Measurements from ENCODE around the gene CCDC24.
A peak's percentile ranks its signal among the peaks of the same experiment; 100 is the strongest.

The CCDC24 gene

GRCh38 chr1:43963890-43964289 lies 27.5 kb upstream of the CCDC24 start:
- DNase-seq = no peak

GRCh38 chr1:43965316-43965715 lies 26.1 kb upstream of the CCDC24 start:
- no peak for DNase-seq

GRCh38 chr1:43968348-43968948 lies 23.0 kb upstream of the CCDC24 start:
- DNase-seq = no peak

GRCh38 chr1:43969416-43969745 lies 22.0 kb upstream of the CCDC24 start:
- DNase-seq = no peak

GRCh38 chr1:43969746-43970466 lies 21.5 kb upstream of the CCDC24 start, which contains the start of gene DPH2:
Gene DPH2, plus strand, starts transcription at chr1:43970010. Its CDS starts 166 bp downstream, at chr1:43970176.
- DNase-seq = peak; percentile 96

GRCh38 chr1:43970502-43970901 lies 20.9 kb upstream of the CCDC24 start:
- DNase-seq = no peak

- no peak for DNase-seq
Observed at GRCh38 chr1:43970911-43971310, 20.5 kb upstream of the CCDC24 start.

- DNase-seq = no peak
Observed at GRCh38 chr1:43971336-43971980, 19.9 kb upstream of the CCDC24 start.

GRCh38 chr1:43973981-43974442 lies 17.4 kb upstream of the CCDC24 start:
- no peak for DNase-seq

GRCh38 chr1:43974443-43975248 lies 16.8 kb upstream of the CCDC24 start, which contains the start of gene ATP6V0B:
Gene ATP6V0B, plus strand, starts transcription at chr1:43974960. Its CDS starts 81 bp downstream, at chr1:43975041.
- DNase-seq = peak; percentile 91

GRCh38 chr1:43975249-43975961 lies 16.0 kb upstream of the CCDC24 start:
- DNase-seq = peak; percentile 52

GRCh38 chr1:43976045-43976444 lies 15.4 kb upstream of the CCDC24 start:
- no peak for DNase-seq

GRCh38 chr1:43976890-43977289 lies 14.5 kb upstream of the CCDC24 start:
- DNase-seq = no peak

- no peak for DNase-seq
Observed at GRCh38 chr1:43977376-43978263, 13.8 kb upstream of the CCDC24 start.

GRCh38 chr1:43978264-43978550 lies 13.2 kb upstream of the CCDC24 start:
- no peak for DNase-seq

GRCh38 chr1:43978551-43979260 lies 12.7 kb upstream of the CCDC24 start, which contains the start of gene B4GALT2:
Gene B4GALT2, plus strand, starts transcription at chr1:43979210. Its CDS starts 1,951 bp downstream, at chr1:43981161.
- DNase-seq = peak; percentile 31

GRCh38 chr1:43979261-43979527 lies 12.2 kb upstream of the CCDC24 start:
- DNase-seq = no peak

GRCh38 chr1:43979528-43980254 lies 11.7 kb upstream of the CCDC24 start:
- peak; percentile 26 for DNase-seq

GRCh38 chr1:43980255-43981134 lies 10.9 kb upstream of the CCDC24 start:
- DNase-seq = no peak
